ENCODE data around the gene ARHGAP6.

DNA sequence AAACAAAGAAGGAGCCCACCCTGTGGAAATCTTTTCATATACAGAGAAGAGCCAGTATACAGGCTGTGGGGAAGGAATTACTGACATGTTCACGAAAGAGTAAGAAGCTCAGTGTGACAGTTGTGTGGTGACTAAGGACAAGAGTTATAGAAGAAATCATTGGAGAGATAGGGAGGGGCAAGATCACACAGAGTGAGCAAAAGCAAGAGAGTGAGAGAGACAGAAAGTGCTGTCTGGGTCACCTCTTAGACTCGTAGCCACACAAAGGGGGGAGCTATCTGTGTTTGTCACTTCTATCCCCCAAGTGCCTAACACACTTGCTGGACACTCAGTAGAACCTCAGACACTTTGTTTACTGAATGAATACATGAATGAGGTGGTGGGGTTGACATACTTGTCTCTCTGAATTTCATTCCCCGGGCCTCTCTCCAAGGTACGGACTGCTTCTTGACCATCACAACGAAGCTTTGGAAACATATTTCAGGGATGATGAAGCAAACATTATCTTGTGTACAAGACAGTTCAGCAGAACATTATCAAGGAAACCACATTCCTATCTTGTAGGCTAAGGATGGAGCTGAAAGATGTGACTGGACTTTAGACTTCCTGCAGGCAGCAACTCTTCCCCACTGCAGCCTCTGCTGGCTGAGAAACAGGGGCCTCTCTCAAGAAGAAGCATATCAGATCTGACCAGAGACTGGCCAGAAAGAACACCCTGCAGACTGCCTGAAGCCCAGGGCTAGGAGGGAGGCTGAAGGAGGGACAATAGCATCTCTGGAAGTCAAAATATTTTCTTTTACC is 204.3 kb downstream of the ARHGAP6 start:
- no peak for TF ChIP-seq POLR2AphosphoS5 (IDR thresholded peaks at IDR 0.05)
- TF ChIP-seq, protein P1, sequence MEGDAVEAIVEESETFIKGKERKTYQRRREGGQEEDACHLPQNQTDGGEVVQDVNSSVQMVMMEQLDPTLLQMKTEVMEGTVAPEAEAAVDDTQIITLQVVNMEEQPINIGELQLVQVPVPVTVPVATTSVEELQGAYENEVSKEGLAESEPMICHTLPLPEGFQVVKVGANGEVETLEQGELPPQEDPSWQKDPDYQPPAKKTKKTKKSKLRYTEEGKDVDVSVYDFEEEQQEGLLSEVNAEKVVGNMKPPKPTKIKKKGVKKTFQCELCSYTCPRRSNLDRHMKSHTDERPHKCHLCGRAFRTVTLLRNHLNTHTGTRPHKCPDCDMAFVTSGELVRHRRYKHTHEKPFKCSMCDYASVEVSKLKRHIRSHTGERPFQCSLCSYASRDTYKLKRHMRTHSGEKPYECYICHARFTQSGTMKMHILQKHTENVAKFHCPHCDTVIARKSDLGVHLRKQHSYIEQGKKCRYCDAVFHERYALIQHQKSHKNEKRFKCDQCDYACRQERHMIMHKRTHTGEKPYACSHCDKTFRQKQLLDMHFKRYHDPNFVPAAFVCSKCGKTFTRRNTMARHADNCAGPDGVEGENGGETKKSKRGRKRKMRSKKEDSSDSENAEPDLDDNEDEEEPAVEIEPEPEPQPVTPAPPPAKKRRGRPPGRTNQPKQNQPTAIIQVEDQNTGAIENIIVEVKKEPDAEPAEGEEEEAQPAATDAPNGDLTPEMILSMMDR (IDR thresholded peaks at IDR 0.05) = no peak
